Measurements from ENCODE around the gene FAM167B. TPM values are rescaled to one million over a fixed set of nuclear protein-coding genes. Genes with fewer than 3 reads are reported as not detected.

Gene FAM167B
- total RNA-seq, 4 donors from 2014 or later, result 0.83 to 6.7 (median 4.7) TPM

DNA sequence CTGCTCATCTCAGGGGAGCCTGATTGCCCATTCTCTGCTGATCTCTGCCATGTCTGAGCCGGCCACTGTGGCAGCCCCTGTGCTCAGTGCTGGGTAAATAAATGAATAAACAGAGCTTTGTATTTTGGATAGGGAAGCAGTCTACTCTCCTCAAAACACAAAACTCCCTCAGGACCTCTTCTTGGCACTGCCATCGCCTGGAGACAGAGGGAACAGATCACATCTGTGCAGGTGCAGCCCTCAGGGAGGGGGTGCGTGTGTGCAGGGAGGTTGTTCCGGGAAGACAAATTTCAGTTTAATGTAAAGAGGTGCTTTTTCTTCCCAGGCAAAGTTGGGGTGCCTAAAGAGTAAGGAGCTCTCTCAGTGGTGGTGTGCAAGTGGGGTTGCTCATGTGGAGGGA, 7.7 kb upstream of the FAM167B start:
- Histone ChIP-seq H3K4me3 (peak overlapping the region in 1 of 4 donors; percentile 67), H3K9me3 (no peaks in the 10 kb centered on the region), H3K36me3 (peaks cover 0 to 9% (median 4%) of the 10 kb centered on the region in 4 donors), H3K27ac (replicated peaks in 1 of 4) (peak overlapping the region; percentile 73 to 85 (median 82)), H3K27me3 (no peaks in the 10 kb centered on the region), H3K4me1 (peaks cover 25 to 43% (median 34%) of the 10 kb centered on the region in 4 donors)
- WGBS, result 71% methylated on average over 4 of the region's 4 CpGs
- TF ChIP-seq EP300 (IDR thresholded peaks at IDR 0.05) (no peak), POLR2A (IDR thresholded peaks at IDR 0.05; ENCODE audit: low read depth) (no peak), POLR2AphosphoS5 (IDR thresholded peaks at IDR 0.05) (no peak)
- TF ChIP-seq, protein P1, sequence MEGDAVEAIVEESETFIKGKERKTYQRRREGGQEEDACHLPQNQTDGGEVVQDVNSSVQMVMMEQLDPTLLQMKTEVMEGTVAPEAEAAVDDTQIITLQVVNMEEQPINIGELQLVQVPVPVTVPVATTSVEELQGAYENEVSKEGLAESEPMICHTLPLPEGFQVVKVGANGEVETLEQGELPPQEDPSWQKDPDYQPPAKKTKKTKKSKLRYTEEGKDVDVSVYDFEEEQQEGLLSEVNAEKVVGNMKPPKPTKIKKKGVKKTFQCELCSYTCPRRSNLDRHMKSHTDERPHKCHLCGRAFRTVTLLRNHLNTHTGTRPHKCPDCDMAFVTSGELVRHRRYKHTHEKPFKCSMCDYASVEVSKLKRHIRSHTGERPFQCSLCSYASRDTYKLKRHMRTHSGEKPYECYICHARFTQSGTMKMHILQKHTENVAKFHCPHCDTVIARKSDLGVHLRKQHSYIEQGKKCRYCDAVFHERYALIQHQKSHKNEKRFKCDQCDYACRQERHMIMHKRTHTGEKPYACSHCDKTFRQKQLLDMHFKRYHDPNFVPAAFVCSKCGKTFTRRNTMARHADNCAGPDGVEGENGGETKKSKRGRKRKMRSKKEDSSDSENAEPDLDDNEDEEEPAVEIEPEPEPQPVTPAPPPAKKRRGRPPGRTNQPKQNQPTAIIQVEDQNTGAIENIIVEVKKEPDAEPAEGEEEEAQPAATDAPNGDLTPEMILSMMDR (IDR thresholded peaks at IDR 0.05), result no peak
- intact Hi-C loops (cut with DNase I), result no loop called here
- no peak for DNase-seq (ENCODE audit: extremely low spot score)

DNA sequence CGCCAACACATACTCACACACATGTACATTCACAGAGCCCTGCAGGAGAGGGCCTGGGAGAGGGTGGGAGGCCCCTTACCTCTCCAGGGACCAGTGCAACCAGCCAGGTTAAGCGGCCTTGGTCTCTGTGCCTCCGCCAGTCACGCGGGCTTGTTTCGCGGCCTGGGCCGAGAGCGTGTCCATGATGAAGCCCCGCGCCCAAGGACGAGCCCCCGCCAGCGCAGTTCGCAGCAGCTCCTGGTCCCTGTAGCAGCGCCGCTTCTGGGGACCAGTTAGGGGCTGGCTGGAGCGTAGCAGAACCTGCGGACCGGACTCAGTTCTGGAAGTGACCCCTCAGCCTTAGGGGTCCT, 7.3 kb upstream of the FAM167B start:
- Histone ChIP-seq H3K4me1 (peaks cover 25 to 43% (median 34%) of the 10 kb centered on the region in 4 donors), H3K9me3 (no peaks in the 10 kb centered on the region), H3K27me3 (no peaks in the 10 kb centered on the region), H3K27ac (replicated peaks in 1 of 4) (peak overlapping the region; percentile 73 to 85 (median 82)), H3K4me3 (peak overlapping the region; percentile 63 to 67 (median 67)), H3K36me3 (peaks cover 0 to 4% (median 2%) of the 10 kb centered on the region in 4 donors)
- 89% methylated on average over 1 of the region's 20 CpGs for WGBS
- intact Hi-C loops (cut with DNase I), result no loop called here
- no peak for TF ChIP-seq EP300 (IDR thresholded peaks at IDR 0.05)
- no peak for TF ChIP-seq POLR2A (IDR thresholded peaks at IDR 0.05; ENCODE audit: low read depth)
- TF ChIP-seq, protein P1 (IDR thresholded peaks at IDR 0.05), result no peak
- no peak for TF ChIP-seq POLR2AphosphoS5 (IDR thresholded peaks at IDR 0.05)
- no peak for DNase-seq (ENCODE audit: extremely low spot score)

DNA sequence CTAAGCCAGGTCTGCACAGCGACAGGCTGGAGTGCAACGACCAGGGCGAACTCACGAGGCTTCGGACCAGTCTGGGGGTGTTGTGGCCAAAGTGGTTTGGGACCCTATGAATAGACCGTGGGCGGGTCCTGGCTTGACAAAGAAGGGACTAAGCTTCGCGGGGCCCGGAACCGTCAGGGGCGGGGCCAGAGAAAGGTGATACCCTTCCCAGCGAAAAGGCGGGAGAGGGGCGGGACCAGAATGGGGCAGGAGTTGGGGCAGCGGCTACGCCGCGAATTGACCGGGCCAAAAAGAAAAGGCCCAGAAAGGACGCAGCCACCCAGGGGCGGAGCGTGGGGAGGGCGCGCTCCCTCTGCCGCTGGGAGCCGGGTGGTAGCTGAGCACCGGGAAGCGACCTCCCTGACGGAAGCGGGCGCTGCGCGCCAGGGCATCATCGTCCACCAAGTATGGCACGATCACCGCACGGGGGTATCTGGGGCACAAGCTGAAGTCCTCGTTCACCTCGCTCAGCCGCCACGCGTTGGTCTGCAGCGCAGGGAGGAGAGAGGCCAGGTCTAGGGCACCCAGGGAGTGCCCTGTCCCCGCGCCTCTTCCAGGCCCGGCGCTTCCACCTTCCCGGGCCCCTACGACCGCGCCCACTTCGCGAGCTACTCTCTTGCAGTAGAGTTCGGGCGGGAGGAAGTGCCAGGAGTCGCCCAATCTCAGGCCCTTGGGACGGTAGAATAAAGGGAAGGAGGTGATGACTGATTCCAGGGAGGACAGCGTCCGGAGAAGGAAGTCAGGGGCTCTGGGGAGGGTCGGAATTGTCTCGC, 6.7 kb upstream of the FAM167B start:
- H3K4me3 ChIP-seq, result peak overlapping the region; percentile 63 to 67 (median 67)
- H3K27me3 ChIP-seq, result no peaks in the 10 kb centered on the region
- intact Hi-C loops (cut with DNase I), result no loop called here
- no peak for DNase-seq (ENCODE audit: extremely low spot score)
- H3K27ac ChIP-seq (replicated peaks in 1 of 4), result peak overlapping the region; percentile 73 to 85 (median 82)
- peaks cover 25 to 43% (median 34%) of the 10 kb centered on the region in 4 donors for H3K4me1 ChIP-seq
- TF ChIP-seq, protein P1 (IDR thresholded peaks at IDR 0.05), result peak; percentile 5 to 43 (median 12)
- TF ChIP-seq POLR2A (IDR thresholded peaks at IDR 0.05; ENCODE audit: low read depth) (peak; percentile 26), EP300 (IDR thresholded peaks at IDR 0.05) (no peak), POLR2AphosphoS5 (IDR thresholded peaks at IDR 0.05) (peak; percentile 64 to 86)
- no peaks in the 10 kb centered on the region for H3K36me3 ChIP-seq
- no peaks in the 10 kb centered on the region for H3K9me3 ChIP-seq
- WGBS, result 6% methylated on average over 29 of the region's 62 CpGs

GRCh38 chr1:32241001-32241763, 5.8 kb upstream of the FAM167B start:
- H3K9me3 ChIP-seq, result no peaks in the 10 kb centered on the region

More at GRCh38 chr1:32241001-32241763, 5.8 kb upstream of the FAM167B start:
- H3K4me3 ChIP-seq, result peak overlapping the region; percentile 63 to 67 (median 67)
- DNase-seq (ENCODE audit: extremely low spot score), result no peak
- intact Hi-C loops (cut with DNase I), result no loop called here
- WGBS, result 3% methylated on average over 22 of the region's 55 CpGs
- H3K27ac ChIP-seq (replicated peaks in 1 of 4), result peak overlapping the region; percentile 73 to 85 (median 82)
- TF ChIP-seq POLR2A (IDR thresholded peaks at IDR 0.05; ENCODE audit: low read depth) (no peak), POLR2AphosphoS5 (IDR thresholded peaks at IDR 0.05) (peak; percentile 22 to 43)
- H3K27me3 ChIP-seq, result no peaks in the 10 kb centered on the region
- peaks cover 28 to 47% (median 37%) of the 10 kb centered on the region in 4 donors for H3K4me1 ChIP-seq
- no peaks in the 10 kb centered on the region for H3K36me3 ChIP-seq
